Smooth muscle cell (in vitro differentiated cells): ENCODE measurements around the gene ELOVL7. TPM values are rescaled to one million over a fixed set of nuclear protein-coding genes. Genes with fewer than 3 reads are reported as not detected.

ENCODE experiments used
- DNase-seq: peaks from one replicate; lab custom pipeline; 2025; ENCODE audit not compliant: unreplicated experiment; lab: John Stamatoyannopoulos, UW
- H2AFZ ChIP-seq: fragments of 200-600 bp; sonication (generic); 2 replicates; pipeline ENCODE4 v1.6.0; 2016; ENCODE audit warnings: antibody characterized with exemption, low read depth, mild to moderate bottlenecking
- H3F3A ChIP-seq: fragments of 200-600 bp; sonication (generic); 2 replicates; pipeline ENCODE4 v1.6.0; 2017; ENCODE audit warnings: antibody characterized with exemption, low read depth
- H3K27ac ChIP-seq: fragments of 200-600 bp; sonication (generic); 2 replicates; pipeline ENCODE4 v1.5.1; 2016; ENCODE audit warnings: low read depth, mild to moderate bottlenecking
- H3K27me3 ChIP-seq: fragments of 200-600 bp; sonication (generic); 2 replicates; pipeline ENCODE4 v1.6.1; 2016; ENCODE audit warnings: low read depth, mild to moderate bottlenecking
- H3K36me3 ChIP-seq: fragments of 200-600 bp; sonication (generic); 2 replicates; pipeline ENCODE4 v1.5.1; 2016; ENCODE audit warnings: low read depth
- H3K4me1 ChIP-seq: fragments of 200-600 bp; sonication (generic); 2 replicates; pipeline ENCODE4 v1.5.1; 2016; ENCODE audit warnings: low read depth
- H3K4me2 ChIP-seq: fragments of 200-600 bp; sonication (generic); 2 replicates; pipeline ENCODE4 v1.6.0; 2016; ENCODE audit warnings: mild to moderate bottlenecking
- H3K4me3 ChIP-seq: fragments of 200-600 bp; sonication (generic); 2 replicates; pipeline ENCODE4 v1.5.1; 2016; ENCODE audit warnings: mild to moderate bottlenecking
- H3K79me2 ChIP-seq: fragments of 200-600 bp; sonication (generic); 2 replicates; pipeline ENCODE4 v1.6.0; 2016; ENCODE audit warnings: low read depth, mild to moderate bottlenecking
- H3K9ac ChIP-seq: fragments of 200-600 bp; sonication (generic); 2 replicates; pipeline ENCODE4 v1.6.0; 2016; ENCODE audit warnings: low read depth
- H3K9me3 ChIP-seq: fragments of 200-600 bp; sonication (generic); replicated peaks from 2 replicates; pipeline ENCODE4 v1.5.1; 2016; ENCODE audit warnings: low read depth
- H4K20me1 ChIP-seq: fragments of 200-600 bp; sonication (generic); 2 replicates; pipeline ENCODE4 v1.6.0; 2016; ENCODE audit warnings: low read depth
- WGBS: methylation state at CpG from one replicate; pipeline ENCODE4 v1.1.7; 2016; ENCODE audit warnings: low lambda C conversion rate; 5-methylcytosine and 5-hydroxymethylcytosine counted together
- polyA plus RNA-seq: library from polyadenylated mRNA; unstranded; fragments of >200 nt; fragmentation: Nextera tagmentation; extraction: Ambion mirVana; gene quantifications from 2 replicates; pipeline ENCODE4 v1.2.1, GENCODE V29; 2016
- total RNA-seq: library from RNA; depleted of rRNA; stranded (reverse); fragments of >200 nt; gene quantifications from 2 replicates; pipeline ENCODE4 v1.2.3, GENCODE V29; 2014
- TF ChIP-seq, protein P1 (sequence below): fragments of 200-600 bp; sonication (generic); IDR thresholded peaks from 2 replicates; pipeline ENCODE4 v1.5.1; 2017; ENCODE audit warnings: borderline replicate concordance, mild to moderate bottlenecking, antibody characterized with exemption; ENCODE audit not compliant: insufficient read depth, poor library complexity, severe bottlenecking

Gene ELOVL7
- total RNA-seq (3.6 and 5.0 TPM in 2 replicates), polyA plus RNA-seq (1.0 and 1.3 TPM in 2 replicates)

DNA sequence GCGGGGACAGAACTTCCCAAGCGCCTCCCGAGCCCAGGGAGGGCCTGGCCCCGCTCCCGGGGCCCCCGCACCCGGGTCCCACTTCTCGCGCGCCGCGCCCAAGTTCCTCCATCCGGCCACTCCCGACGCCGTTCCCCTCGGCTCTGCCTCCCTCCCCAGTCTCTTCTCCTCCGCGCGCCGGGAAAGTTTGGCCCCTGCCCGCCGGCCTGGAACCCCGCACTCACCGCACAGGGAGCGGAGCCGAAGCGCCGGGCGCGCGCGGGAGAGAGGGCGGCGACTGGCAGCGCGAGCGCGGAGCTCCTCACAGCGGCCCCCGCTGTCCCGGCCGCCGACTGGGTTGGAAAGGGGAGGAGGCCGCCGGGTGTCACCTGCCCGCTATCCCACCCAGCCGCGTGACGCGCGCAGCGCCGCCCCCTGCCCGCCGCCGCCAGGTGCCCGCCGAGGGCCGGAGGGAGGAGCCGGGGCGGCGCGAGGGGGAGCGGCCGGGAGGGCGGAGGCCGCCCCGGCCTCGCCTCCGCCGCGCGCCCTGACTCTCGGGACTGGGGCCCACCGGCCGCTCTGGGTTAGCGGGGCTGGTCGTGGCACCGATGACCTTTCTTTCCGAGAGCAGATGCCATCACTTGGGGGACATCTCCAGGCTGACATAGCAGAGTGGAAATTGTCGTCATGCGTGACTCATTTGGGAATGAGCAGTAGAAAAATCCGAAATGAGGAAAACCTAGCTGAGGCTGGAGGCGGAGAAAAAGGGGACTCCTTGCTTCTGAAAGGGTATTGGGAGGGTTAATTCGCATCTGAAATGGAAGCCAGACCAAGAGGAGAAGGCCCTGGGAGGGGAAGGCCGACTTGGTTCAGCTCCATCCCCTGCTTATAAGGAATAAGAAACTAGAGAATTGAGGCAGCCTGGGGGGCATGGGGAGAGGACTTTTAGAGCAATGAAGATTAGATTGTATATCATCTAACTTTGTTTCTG, at the start of gene ELOVL7:
TSS of gene ELOVL7 (minus strand) at position 334 of the 970 bp plus-strand sequence. CDS start 56,872 bp downstream, outside the sequence.
- WGBS: 3% methylated on average over 50 of the region's 87 CpGs
- Histone ChIP-seq H3K4me2 (peak within 1 kb of the TSS; percentile 98), H3K9me3 (no peaks in the 10 kb centered on the region), H3K27ac (no peak within 1 kb of the TSS), H3K79me2 (no peaks in the 10 kb centered on the region), H2AFZ (peak within 1 kb of the TSS; percentile 84), H3K4me1 (no peaks in the 10 kb centered on the region), H3K36me3 (no peaks in the 10 kb centered on the region), H3K9ac (peak within 1 kb of the TSS; percentile 12), H3K27me3 (peaks cover 69% of the 10 kb centered on the region), H3K4me3 (peak within 1 kb of the TSS; percentile 92), H4K20me1 (no peaks in the 10 kb centered on the region), H3F3A (no peaks in the 10 kb centered on the region)
- TF ChIP-seq, protein P1, sequence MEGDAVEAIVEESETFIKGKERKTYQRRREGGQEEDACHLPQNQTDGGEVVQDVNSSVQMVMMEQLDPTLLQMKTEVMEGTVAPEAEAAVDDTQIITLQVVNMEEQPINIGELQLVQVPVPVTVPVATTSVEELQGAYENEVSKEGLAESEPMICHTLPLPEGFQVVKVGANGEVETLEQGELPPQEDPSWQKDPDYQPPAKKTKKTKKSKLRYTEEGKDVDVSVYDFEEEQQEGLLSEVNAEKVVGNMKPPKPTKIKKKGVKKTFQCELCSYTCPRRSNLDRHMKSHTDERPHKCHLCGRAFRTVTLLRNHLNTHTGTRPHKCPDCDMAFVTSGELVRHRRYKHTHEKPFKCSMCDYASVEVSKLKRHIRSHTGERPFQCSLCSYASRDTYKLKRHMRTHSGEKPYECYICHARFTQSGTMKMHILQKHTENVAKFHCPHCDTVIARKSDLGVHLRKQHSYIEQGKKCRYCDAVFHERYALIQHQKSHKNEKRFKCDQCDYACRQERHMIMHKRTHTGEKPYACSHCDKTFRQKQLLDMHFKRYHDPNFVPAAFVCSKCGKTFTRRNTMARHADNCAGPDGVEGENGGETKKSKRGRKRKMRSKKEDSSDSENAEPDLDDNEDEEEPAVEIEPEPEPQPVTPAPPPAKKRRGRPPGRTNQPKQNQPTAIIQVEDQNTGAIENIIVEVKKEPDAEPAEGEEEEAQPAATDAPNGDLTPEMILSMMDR: peak; percentile 16
- no peak for DNase-seq

DNA sequence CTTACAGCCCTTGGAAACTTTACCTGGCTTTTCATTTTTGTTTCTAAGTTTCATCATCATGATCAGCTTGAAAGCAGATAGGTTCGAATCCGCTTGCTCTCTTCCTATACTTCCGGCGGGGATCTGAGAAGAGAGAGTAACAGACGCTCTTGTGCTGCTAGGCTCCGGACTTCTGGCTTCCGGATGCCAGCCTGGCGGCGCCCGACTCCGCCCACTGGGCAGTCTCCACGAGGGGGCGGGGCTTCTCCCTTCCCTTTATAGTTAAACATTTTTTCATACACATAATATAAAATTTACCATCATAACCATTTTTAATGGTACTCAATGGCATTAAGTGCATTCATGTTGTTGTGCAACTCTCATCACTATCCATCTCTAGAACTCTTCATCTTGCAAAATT, 49.5 kb upstream of the ELOVL7 start:
- no peak for DNase-seq
- H3K4me2 ChIP-seq: no peak overlapping the region
- H3K27ac ChIP-seq: no peak overlapping the region
- TF ChIP-seq, protein P1: no peak
- no peaks in the 10 kb centered on the region for H3K79me2 ChIP-seq
- no peaks in the 10 kb centered on the region for H3K9me3 ChIP-seq
- H3K4me1 ChIP-seq: no peaks in the 10 kb centered on the region
- no peak overlapping the region for H3K4me3 ChIP-seq
- peaks cover 7% of the 10 kb centered on the region for H3K36me3 ChIP-seq
- WGBS: 97% methylated on average over 13 of the region's 13 CpGs
- H4K20me1 ChIP-seq: no peaks in the 10 kb centered on the region
- H3K9ac ChIP-seq: no peak overlapping the region
- no peaks in the 10 kb centered on the region for H3F3A ChIP-seq
- no peaks in the 10 kb centered on the region for H3K27me3 ChIP-seq
- no peak overlapping the region for H2AFZ ChIP-seq

DNA sequence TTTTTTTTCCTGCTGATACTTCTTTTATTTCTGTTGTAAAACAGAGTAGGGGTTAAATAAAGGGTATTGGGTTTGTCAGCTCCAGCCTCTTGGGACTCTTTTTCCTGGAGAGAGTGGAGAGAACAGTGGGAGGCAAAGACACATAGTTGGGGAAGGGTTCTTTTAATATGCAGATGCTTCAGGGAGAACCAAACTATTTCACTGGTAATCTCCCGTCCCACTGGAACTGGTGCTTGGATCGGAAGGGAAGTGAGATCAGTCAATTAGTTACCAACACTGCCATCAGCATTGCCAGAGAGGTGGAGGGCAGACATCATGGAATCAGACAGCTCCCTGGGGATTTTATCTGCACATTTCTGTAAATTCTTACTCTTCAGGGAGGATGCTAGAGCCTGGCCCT, 47.6 kb upstream of the ELOVL7 start:
- Histone ChIP-seq H3F3A (no peaks in the 10 kb centered on the region), H3K27ac (no peak overlapping the region), H3K4me2 (no peak overlapping the region), H3K36me3 (peaks cover 7% of the 10 kb centered on the region), H3K9me3 (no peaks in the 10 kb centered on the region), H3K9ac (no peak overlapping the region), H3K79me2 (no peaks in the 10 kb centered on the region), H4K20me1 (no peaks in the 10 kb centered on the region), H3K4me3 (no peak overlapping the region), H2AFZ (no peak overlapping the region), H3K27me3 (no peaks in the 10 kb centered on the region), H3K4me1 (no peaks in the 10 kb centered on the region)
- WGBS: 87% methylated on average over 2 of the region's 2 CpGs
- DNase-seq: no peak
- TF ChIP-seq, protein P1: no peak
